Measurements from ENCODE around the gene ANKRD17.
"Not testable (repeated sequence)": the region's sequence is repeated elsewhere in the genome, so short reads cannot be mapped to it uniquely, and the experiment has no call there.

The ANKRD17 gene

DNA sequence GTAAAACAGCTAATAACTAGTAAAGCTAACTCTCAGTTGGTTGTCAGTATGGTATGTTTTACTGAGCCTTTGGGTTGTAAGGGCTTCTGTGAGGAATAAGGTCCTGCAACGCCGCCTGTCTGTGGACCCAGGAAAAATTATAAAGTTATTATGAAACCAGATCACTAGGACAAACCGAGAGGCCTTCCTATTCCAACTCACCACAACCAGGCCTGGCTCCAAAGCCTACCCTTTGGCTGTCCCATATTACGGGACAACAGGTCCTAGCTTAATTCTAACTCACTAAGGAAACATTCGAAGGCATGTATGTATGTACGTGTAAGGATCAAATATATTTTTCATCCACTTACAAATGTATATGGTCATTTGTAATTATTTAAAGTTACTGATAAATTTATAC is 1.4 kb downstream of the ANKRD17 start:
- Histone ChIP-seq H3K27ac (peak overlapping the region; percentile 96 to 99), H3K4me3 (peak overlapping the region; percentile 93)
- peak; percentile 54 for TF ChIP-seq CTCF (IDR thresholded peaks at IDR 0.05)
- peak; percentile 76 for DNase-seq (ENCODE audit: low spot score)

- peak overlapping the region; percentile 1 for H3K4me3 ChIP-seq
- not testable (repeated sequence) for DNase-seq (ENCODE audit: low spot score); H3K27ac ChIP-seq
These were observed 2.8 kb downstream of the ANKRD17 start for GRCh38 chr4:73255847-73256246.

GRCh38 chr4:73252001-73252400 is 6.6 kb downstream of the ANKRD17 start:
- no peak for DNase-seq (ENCODE audit: low spot score)
- Histone ChIP-seq H3K27ac (no peak overlapping the region), H3K4me3 (no peak overlapping the region)
- no peak for TF ChIP-seq CTCF (IDR thresholded peaks at IDR 0.05)

- no peak for TF ChIP-seq CTCF (IDR thresholded peaks at IDR 0.05)
- no peak overlapping the region for H3K27ac ChIP-seq
- DNase-seq (ENCODE audit: low spot score), result no peak
- H3K4me3 ChIP-seq, result no peak overlapping the region
These were observed 7.2 kb downstream of the ANKRD17 start for GRCh38 chr4:73251384-73251783.

DNA sequence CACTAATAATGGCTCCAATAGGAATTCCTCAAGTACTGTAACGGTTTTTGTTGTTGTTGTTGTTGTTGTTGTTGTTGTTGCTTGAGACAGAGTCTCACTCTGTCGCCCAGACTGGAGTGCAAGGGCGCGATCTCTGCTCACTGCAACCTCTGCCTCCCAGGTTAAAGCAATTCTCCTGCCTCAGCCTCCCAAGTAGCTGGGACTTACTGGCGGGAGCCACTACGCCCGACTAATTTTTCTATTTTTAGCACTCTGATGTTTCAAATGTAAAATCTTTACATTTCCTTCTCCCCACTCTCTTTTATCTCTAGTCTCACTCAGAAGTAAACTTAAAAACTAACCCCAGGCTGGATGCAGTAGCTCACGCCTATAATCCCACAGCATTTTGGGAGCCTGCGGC is 8.0 kb downstream of the ANKRD17 start:
- DNase-seq (ENCODE audit: low spot score), result no peak
- H3K4me3 ChIP-seq, result no peak overlapping the region
- no peak for TF ChIP-seq CTCF (IDR thresholded peaks at IDR 0.05)

GRCh38 chr4:73248821-73249220 is 9.8 kb downstream of the ANKRD17 start:
- no peak overlapping the region for H3K4me3 ChIP-seq
- no peak overlapping the region for H3K27ac ChIP-seq
- no peak for DNase-seq (ENCODE audit: low spot score)
- TF ChIP-seq CTCF (IDR thresholded peaks at IDR 0.05), result no peak

More for the DNA sequence above, 8.0 kb downstream of the ANKRD17 start:
- no peak overlapping the region for H3K27ac ChIP-seq

DNA sequence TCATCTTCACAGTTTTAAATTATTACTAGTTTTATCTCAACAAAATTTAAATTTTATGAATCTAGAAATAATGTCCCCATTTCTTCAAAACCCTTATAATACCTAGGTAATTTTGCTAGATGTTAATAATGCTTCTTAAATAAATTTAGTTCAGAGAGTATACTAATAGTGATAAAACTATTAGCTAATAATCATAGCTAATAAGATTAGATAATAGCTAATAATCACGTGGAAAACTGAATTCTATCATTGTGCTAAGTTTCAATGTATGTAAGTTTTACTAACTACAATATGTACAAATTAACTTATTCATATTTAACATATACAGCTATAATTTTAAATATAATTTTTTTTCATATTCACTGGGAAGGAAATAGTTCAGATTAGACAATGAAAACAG is 10.2 kb downstream of the ANKRD17 start:
- TF ChIP-seq CTCF (IDR thresholded peaks at IDR 0.05), result no peak
- Histone ChIP-seq H3K27ac (no peak overlapping the region), H3K4me3 (no peak overlapping the region)
- DNase-seq (ENCODE audit: low spot score), result no peak

- H3K27ac ChIP-seq, result no peak overlapping the region
- no peak for TF ChIP-seq CTCF (IDR thresholded peaks at IDR 0.05)
- no peak for DNase-seq (ENCODE audit: low spot score)
- no peak overlapping the region for H3K4me3 ChIP-seq
These were observed 11.5 kb downstream of the ANKRD17 start for GRCh38 chr4:73247100-73247499.

Measured in coronary artery (tissue), 2 donors.